ENCODE data around the gene PRDM11.

Gene PRDM11

DNA sequence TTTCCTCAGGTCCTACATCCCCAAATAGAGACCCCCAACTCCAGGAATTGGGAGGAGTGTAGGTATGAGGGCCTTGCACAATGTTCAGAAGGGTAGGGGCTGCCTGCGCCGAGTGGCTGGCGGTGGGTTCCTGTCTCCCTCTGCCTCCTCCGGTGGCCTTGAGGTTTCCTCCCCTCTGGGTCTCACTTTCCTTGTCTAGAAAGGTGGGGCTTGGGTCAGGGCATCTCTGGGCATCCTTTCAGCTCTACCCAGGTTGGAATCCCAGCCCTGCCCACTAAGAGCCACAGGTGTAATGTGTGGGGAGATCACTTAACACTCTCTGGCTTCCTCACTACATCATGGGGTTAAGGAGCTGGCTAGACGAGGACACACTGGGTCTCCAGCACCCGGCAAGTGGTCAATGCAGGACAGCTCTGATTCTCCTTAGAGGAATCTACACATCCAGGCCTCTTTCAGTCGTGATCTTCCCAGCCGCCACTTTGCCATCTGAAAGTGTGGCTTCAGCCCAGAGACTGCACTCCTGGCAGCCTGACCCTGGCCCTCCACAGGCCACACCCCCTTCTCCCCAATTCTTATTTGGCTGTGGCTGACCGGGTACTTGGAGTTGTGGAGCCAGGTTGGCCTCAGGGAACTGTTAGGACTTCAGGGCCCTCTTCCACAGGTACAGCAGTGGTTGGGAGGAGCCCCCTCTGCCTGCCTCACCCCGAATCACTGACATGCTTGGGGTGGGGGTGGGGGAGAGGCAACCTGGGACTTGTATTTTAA is 22.1 kb downstream of the PRDM11 start:
- H3K4me3 ChIP-seq (ENCODE audit: control insufficient read depth, low read depth, low read length), result no peak overlapping the region
- TF ChIP-seq, protein P1, sequence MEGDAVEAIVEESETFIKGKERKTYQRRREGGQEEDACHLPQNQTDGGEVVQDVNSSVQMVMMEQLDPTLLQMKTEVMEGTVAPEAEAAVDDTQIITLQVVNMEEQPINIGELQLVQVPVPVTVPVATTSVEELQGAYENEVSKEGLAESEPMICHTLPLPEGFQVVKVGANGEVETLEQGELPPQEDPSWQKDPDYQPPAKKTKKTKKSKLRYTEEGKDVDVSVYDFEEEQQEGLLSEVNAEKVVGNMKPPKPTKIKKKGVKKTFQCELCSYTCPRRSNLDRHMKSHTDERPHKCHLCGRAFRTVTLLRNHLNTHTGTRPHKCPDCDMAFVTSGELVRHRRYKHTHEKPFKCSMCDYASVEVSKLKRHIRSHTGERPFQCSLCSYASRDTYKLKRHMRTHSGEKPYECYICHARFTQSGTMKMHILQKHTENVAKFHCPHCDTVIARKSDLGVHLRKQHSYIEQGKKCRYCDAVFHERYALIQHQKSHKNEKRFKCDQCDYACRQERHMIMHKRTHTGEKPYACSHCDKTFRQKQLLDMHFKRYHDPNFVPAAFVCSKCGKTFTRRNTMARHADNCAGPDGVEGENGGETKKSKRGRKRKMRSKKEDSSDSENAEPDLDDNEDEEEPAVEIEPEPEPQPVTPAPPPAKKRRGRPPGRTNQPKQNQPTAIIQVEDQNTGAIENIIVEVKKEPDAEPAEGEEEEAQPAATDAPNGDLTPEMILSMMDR (IDR thresholded peaks at IDR 0.05; ENCODE audit: control insufficient read depth, insufficient read depth, low read depth, low read length, missing control alignments), result no peak
- DNase-seq (ENCODE audit: low read depth), result no peak

DNA sequence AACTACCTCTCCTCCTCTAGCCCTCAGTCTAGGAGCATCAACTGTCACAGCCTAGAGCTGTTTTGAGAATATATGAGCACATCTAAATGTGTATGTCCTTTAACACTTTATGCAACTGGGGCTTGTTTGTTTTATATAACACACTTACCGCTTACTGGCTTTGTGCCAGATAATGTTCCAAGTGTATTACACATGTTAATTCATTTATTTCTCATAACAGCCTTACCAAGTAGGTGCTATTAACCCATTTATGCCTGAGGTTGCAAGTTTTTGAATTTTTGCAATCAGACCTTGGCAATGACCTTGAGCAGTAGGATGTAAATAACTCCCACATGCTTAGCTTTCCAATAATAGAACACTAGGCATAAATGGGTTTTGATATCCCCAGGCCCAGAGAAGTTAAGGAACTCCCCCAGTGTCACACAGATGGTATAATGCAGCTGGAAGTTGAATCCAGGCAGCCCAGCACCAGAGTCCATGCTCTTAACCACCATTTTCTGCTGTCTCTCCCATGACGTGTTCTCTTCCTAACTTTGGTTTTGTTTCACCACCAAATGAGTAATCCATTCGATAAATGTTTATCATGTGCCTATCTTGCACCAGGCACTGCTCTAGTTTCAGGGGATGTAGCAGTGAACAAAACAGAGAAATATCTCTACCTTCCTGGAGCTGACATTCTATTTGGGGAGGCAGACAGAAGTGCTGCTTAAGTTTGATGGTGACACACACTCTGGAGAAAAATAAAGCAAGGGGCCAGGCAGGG is 23.1 kb downstream of the PRDM11 start:
- no peak for DNase-seq (ENCODE audit: low read depth)
- TF ChIP-seq, protein P1 (IDR thresholded peaks at IDR 0.05; ENCODE audit: control insufficient read depth, insufficient read depth, low read depth, low read length, missing control alignments), result no peak
- H3K4me3 ChIP-seq (ENCODE audit: control insufficient read depth, low read depth, low read length), result no peak overlapping the region

DNA sequence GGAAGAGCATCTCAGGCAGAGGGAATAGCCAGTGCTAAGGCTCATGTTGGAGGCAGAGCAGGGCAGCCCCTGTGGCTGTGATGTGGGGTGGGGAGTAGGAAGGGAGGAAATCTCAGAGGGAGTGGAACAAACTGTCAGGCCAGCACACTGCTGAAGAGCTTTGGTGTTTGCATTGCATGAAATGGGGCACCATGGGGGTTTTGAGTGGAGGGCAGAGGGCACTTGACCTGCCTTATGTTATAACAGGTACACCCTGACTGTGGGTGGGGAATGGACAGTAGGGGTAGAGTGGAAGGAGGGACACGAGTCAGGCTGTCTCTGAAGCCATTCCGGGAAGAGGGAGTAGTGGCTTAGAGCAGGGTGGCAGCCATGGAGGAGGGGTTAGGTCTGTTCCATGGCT is 24.0 kb downstream of the PRDM11 start:
- DNase-seq (ENCODE audit: low read depth), result no peak
- no peak overlapping the region for H3K4me3 ChIP-seq (ENCODE audit: control insufficient read depth, low read depth, low read length)
- TF ChIP-seq, protein P1 (IDR thresholded peaks at IDR 0.05; ENCODE audit: control insufficient read depth, insufficient read depth, low read depth, low read length, missing control alignments), result no peak

DNA sequence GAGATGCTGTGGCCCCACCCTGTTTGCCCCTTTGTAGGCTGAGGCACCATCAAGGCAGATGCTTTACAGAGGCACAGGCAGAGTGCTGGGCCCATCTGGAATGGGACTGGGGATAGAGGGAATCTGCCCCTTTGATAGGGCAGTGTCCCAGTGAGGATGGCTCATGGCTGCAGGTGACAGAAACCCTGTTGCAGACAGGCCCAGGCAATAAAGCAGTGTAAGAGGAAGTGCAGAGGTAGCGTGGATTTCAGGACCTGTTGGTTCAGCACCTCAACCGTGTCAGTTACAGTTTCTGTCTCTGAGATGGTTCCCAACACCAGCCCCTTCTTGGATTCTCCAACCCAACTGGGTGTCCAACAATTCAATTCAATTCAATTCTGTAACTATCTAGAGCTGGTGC is 25.1 kb downstream of the PRDM11 start:
- TF ChIP-seq, protein P1 (IDR thresholded peaks at IDR 0.05; ENCODE audit: control insufficient read depth, insufficient read depth, low read depth, low read length, missing control alignments), result no peak
- DNase-seq (ENCODE audit: low read depth), result no peak
- H3K4me3 ChIP-seq (ENCODE audit: control insufficient read depth, low read depth, low read length), result no peak overlapping the region

DNA sequence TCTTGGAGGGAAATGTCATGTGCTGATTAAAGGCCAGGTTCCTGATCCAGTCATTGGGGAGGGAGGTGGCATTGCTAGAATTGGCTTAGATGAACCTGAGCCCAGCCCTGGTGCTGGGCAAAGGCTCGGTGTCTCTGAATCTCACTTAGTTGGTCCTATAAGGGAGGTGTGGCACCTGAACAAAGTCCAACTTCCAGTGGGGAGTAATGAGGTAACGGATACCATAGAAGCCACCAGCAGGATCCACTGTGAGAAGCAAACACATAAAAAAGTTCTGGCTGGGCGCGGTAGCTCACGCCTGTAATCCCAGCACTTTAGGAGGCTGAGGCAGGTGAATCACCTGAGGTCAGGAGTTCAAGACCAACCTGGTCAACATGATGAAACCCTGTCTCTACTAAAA is 26.6 kb downstream of the PRDM11 start:
- no peak for DNase-seq (ENCODE audit: low read depth)
- no peak overlapping the region for H3K4me3 ChIP-seq (ENCODE audit: control insufficient read depth, low read depth, low read length)
- TF ChIP-seq, protein P1 (IDR thresholded peaks at IDR 0.05; ENCODE audit: control insufficient read depth, insufficient read depth, low read depth, low read length, missing control alignments), result no peak

DNA sequence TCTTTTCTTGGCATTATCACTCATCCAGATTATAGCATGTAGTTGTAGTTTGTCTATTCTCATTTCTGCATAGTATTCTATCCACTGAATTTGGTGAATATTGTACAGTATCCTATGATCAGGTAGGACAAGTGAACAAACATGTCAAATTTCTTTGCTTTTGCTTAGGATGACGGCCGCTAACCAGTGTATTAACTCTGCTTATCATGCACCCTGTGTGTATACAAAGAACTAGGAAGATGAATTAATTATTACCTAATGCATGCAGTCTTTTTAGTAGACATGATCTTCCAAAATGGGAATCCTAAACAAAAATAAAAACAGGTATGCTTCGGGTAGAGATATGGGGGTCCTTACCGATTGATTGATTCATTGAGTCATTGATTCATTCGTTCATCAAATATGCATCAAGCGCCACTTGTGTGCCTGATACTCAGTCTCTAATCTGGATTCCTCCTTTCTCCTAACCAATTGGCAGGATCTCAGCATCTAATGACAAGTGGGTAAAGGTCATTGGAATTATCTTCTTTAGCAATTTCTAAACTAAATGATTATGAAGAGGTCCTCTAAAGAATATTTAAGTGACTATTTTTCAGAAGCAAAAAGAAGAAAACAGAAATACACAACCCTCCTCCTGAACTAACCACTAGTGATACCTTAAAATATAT is 27.9 kb downstream of the PRDM11 start:
- TF ChIP-seq, protein P1 (IDR thresholded peaks at IDR 0.05; ENCODE audit: control insufficient read depth, insufficient read depth, low read depth, low read length, missing control alignments), result no peak
- no peak overlapping the region for H3K4me3 ChIP-seq (ENCODE audit: control insufficient read depth, low read depth, low read length)
- no peak for DNase-seq (ENCODE audit: low read depth)
